SU-DHL-6 (cell line): ENCODE results near the gene NOP16.

Experiments used
- CTCF ChIP-seq: fragments of 200-600 bp; sonication (generic); IDR thresholded peaks from one replicate; pipeline ENCODE4 v1.5.1; 2017; ENCODE audit warnings: antibody characterized with exemption, mild to moderate bottlenecking, low read length, moderate library complexity; ENCODE audit not compliant: insufficient read depth, poor library complexity, severe bottlenecking
- EZH2phosphoT487 ChIP-seq: fragments of 200-600 bp; sonication (generic), shearing (Covaris generic); conservative IDR thresholded peaks from 2 replicates; pipeline ENCODE4 v1.6.1; 2018; ENCODE audit warnings: mild to moderate bottlenecking, antibody characterized with exemption, low read length, moderate library complexity, mixed read lengths

DNA sequence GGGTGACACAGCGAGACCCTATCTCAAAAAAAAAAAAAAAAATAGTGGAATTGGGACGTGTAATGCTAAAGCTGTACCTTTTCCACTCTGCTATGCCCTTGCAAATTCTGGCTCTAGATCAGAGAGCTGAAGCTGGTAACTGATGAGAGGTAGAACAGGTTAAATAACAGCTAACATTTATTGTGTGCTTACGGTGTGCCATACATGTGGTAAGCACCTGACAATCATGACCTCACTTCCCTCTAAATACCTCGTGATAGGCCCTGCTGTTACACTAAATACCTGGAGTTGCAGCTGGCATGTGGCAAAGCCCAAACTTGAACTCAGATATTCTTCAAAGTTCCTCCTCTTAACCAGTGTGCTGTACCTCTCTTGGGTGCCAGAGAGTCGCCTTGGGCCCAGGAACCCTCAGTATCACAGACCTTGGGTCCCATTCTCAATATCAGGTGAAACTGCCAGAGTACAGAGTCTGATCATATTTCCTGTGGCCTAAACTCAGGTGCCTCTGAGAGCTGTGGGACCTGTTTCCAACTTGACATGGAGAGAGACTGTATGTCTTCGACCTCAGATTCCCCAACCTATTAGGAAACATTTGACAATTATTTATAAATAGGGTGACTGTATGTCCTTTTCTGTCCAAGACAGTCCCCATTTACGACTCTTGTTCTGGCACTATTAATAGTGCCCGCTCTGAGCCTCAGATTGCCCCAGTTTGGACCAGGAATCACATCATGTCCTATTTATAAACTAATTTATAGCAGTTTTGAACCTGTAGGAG lies 18.3 kb downstream of the NOP16 start:
- no peak for TF ChIP-seq CTCF
- TF ChIP-seq EZH2phosphoT487 = no peak
